ENCODE data around the gene MEST. TPM values are rescaled to one million over a fixed set of nuclear protein-coding genes. Genes with fewer than 3 reads are reported as not detected.
"Not testable (repeated sequence)": the region's sequence is repeated elsewhere in the genome, so short reads cannot be mapped to it uniquely, and the experiment has no call there.

The MEST gene
- total and polyA plus RNA-seq, 5 donors from 2014 or later = 1.8 to 3.8 (median 2.2) TPM

DNA sequence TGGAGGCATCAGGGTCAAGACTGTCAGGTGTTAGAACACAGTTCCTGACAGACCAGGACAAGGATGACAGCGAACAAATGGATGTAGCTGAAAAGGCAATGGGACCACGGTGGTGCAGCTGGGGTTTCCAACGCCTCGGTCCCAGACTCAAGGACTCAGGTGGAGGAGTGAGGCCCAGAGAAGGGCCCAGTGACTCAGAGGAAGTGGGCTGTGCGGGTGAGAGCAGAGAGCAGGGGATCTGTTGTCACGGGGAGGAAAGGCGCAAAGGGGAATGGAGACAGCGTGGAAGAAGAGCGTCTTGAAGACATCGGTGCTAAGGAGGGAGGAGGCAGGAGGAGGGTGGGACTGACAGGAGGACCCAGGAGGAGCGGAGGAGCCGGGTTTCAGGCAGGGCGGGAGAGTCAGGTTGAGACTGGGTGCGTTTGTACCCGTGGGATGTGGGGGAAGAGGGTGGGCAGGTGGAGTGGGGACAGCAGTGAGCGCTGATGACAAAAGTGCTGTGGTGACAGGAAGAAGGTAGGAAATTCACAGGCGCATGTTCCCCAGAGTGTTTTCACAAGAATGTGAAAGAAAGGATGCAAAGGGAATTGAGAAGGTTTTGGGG is 36.0 kb downstream of the MEST start:
- peaks cover 19% of the 10 kb centered on the region for H3K36me3 Mint-ChIP-seq
- not testable (repeated sequence) for H3K4me3 Mint-ChIP-seq; ATAC-seq (ENCODE audit: low read depth in 2 of 2); H3K27me3 ChIP-seq (ENCODE audit: control insufficient read depth, insufficient read depth, low read length); H3K4me3 ChIP-seq (ENCODE audit: low read depth, low read length); H3K27ac Mint-ChIP-seq; H3K4me1 ChIP-seq (ENCODE audit: control insufficient read depth, insufficient read depth, low read length, poor library complexity, severe bottlenecking); H3K9me3 ChIP-seq (ENCODE audit: control insufficient read depth in 2 of 2, low read length in 2 of 2); H3K27ac ChIP-seq (ENCODE audit: insufficient read depth, low read length, poor library complexity, severe bottlenecking); DNase-seq; H3K9me3 Mint-ChIP-seq; H3K4me1 Mint-ChIP-seq; H3K36me3 ChIP-seq (ENCODE audit: control insufficient read depth, insufficient read depth, low read length); H3K27me3 Mint-ChIP-seq

- Histone ChIP-seq H3K4me3 (ENCODE audit: low read depth, low read length) (no peak overlapping the region), H3K27ac (ENCODE audit: insufficient read depth, low read length, poor library complexity, severe bottlenecking) (no peak overlapping the region), H3K36me3 (ENCODE audit: control insufficient read depth, insufficient read depth, low read length) (no peaks in the 10 kb centered on the region), H3K4me1 (ENCODE audit: control insufficient read depth, insufficient read depth, low read length, poor library complexity, severe bottlenecking) (no peaks in the 10 kb centered on the region), H3K27me3 (ENCODE audit: control insufficient read depth, insufficient read depth, low read length) (no peaks in the 10 kb centered on the region), H3K9me3 (ENCODE audit: control insufficient read depth in 2 of 2, low read length in 2 of 2) (no peaks in the 10 kb centered on the region)
- DNase-seq = no peak
- ATAC-seq (ENCODE audit: low read depth in 2 of 2) = no peak
- Mint-ChIP-seq H3K36me3 (peaks cover 19% of the 10 kb centered on the region), H3K9me3 (no peaks in the 10 kb centered on the region), H3K4me3 (no peak overlapping the region), H3K27ac (peak overlapping the region in 1 of 3 donors; percentile 61), H3K4me1 (no peaks in the 10 kb centered on the region), H3K27me3 (no peaks in the 10 kb centered on the region)
Observed at GRCh38 chr7:130529417-130529816, 37.5 kb downstream of the MEST start.

- not testable (repeated sequence) for H3K4me1 ChIP-seq (ENCODE audit: control insufficient read depth, insufficient read depth, low read length, poor library complexity, severe bottlenecking); H3K4me1 Mint-ChIP-seq; H3K9me3 Mint-ChIP-seq; H3K4me3 ChIP-seq (ENCODE audit: low read depth, low read length); H3K27me3 ChIP-seq (ENCODE audit: control insufficient read depth, insufficient read depth, low read length); DNase-seq; H3K4me3 Mint-ChIP-seq; H3K27me3 Mint-ChIP-seq; ATAC-seq (ENCODE audit: low read depth in 2 of 2); H3K36me3 ChIP-seq (ENCODE audit: control insufficient read depth, insufficient read depth, low read length); H3K27ac Mint-ChIP-seq; H3K9me3 ChIP-seq (ENCODE audit: control insufficient read depth in 2 of 2, low read length in 2 of 2); H3K36me3 Mint-ChIP-seq; H3K27ac ChIP-seq (ENCODE audit: insufficient read depth, low read length, poor library complexity, severe bottlenecking)
Observed at GRCh38 chr7:130537894-130538293, 46.0 kb downstream of the MEST start.

- H3K27me3 ChIP-seq (ENCODE audit: control insufficient read depth, insufficient read depth, low read length); H3K4me1 Mint-ChIP-seq; H3K27ac ChIP-seq (ENCODE audit: insufficient read depth, low read length, poor library complexity, severe bottlenecking); DNase-seq; H3K27ac Mint-ChIP-seq; H3K9me3 Mint-ChIP-seq; ATAC-seq (ENCODE audit: low read depth in 2 of 2); H3K4me3 ChIP-seq (ENCODE audit: low read depth, low read length); H3K4me1 ChIP-seq (ENCODE audit: control insufficient read depth, insufficient read depth, low read length, poor library complexity, severe bottlenecking); H3K36me3 ChIP-seq (ENCODE audit: control insufficient read depth, insufficient read depth, low read length); H3K4me3 Mint-ChIP-seq; H3K9me3 ChIP-seq (ENCODE audit: control insufficient read depth in 2 of 2, low read length in 2 of 2); H3K27me3 Mint-ChIP-seq: not testable (repeated sequence)
- H3K36me3 Mint-ChIP-seq = peaks cover 16% of the 10 kb centered on the region
Observed at GRCh38 chr7:130541287-130541686, 49.4 kb downstream of the MEST start.

- H3K4me3 ChIP-seq (ENCODE audit: low read depth, low read length); H3K27me3 ChIP-seq (ENCODE audit: control insufficient read depth, insufficient read depth, low read length); H3K36me3 ChIP-seq (ENCODE audit: control insufficient read depth, insufficient read depth, low read length); DNase-seq; H3K4me1 ChIP-seq (ENCODE audit: control insufficient read depth, insufficient read depth, low read length, poor library complexity, severe bottlenecking); H3K27ac Mint-ChIP-seq; H3K9me3 ChIP-seq (ENCODE audit: control insufficient read depth in 2 of 2, low read length in 2 of 2); ATAC-seq (ENCODE audit: low read depth in 2 of 2); H3K9me3 Mint-ChIP-seq; H3K4me1 Mint-ChIP-seq; H3K4me3 Mint-ChIP-seq; H3K27me3 Mint-ChIP-seq; H3K27ac ChIP-seq (ENCODE audit: insufficient read depth, low read length, poor library complexity, severe bottlenecking): not testable (repeated sequence)
- peaks cover 20% of the 10 kb centered on the region for H3K36me3 Mint-ChIP-seq
Observed at GRCh38 chr7:130542297-130542696, 50.4 kb downstream of the MEST start.

DNA sequence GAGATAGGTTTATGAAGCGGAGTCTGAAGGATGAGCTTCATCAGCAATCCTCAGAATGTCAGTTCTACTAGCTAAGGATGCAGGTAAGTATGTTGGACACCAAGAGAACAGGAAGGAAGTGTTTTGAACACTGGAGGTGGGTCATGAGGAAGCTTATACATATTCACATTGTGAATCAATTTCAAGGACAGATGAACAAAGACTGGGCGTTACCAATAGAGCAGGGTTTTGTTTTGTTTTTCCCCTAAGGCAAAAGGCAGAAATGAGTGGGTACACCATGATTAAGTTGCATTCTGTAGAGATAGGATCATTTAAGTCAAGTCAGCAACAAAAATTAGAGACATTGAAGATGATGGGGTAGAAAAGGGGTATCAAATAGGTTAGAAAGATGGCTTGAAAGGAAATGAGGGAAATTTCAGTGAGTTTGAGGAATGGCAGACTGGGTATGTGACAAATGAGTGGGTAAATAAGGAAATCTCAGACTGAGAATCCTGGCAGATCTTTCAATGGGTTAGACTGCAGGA is 51.7 kb downstream of the MEST start:
- Histone ChIP-seq H3K4me1 (ENCODE audit: control insufficient read depth, insufficient read depth, low read length, poor library complexity, severe bottlenecking) (no peaks in the 10 kb centered on the region), H3K36me3 (ENCODE audit: control insufficient read depth, insufficient read depth, low read length) (peaks cover 5% of the 10 kb centered on the region), H3K9me3 (ENCODE audit: control insufficient read depth in 2 of 2, low read length in 2 of 2) (peaks cover 0 to 5% of the 10 kb centered on the region in 2 experiments), H3K27ac (ENCODE audit: insufficient read depth, low read length, poor library complexity, severe bottlenecking) (no peak overlapping the region), H3K4me3 (ENCODE audit: low read depth, low read length) (no peak overlapping the region), H3K27me3 (ENCODE audit: control insufficient read depth, insufficient read depth, low read length) (no peaks in the 10 kb centered on the region)
- H3K27me3 Mint-ChIP-seq = no peaks in the 10 kb centered on the region
- H3K4me1 Mint-ChIP-seq = peaks cover 0 to 5% (median 0%) of the 10 kb centered on the region in 4 donors
- H3K36me3 Mint-ChIP-seq = peaks cover 25% of the 10 kb centered on the region
- no peak overlapping the region for H3K4me3 Mint-ChIP-seq
- no peak for ATAC-seq (ENCODE audit: low read depth in 2 of 2)
- peak in 1 of 3 donors; percentile 4 for DNase-seq
- no peaks in the 10 kb centered on the region for H3K9me3 Mint-ChIP-seq
- no peak overlapping the region for H3K27ac Mint-ChIP-seq

DNA sequence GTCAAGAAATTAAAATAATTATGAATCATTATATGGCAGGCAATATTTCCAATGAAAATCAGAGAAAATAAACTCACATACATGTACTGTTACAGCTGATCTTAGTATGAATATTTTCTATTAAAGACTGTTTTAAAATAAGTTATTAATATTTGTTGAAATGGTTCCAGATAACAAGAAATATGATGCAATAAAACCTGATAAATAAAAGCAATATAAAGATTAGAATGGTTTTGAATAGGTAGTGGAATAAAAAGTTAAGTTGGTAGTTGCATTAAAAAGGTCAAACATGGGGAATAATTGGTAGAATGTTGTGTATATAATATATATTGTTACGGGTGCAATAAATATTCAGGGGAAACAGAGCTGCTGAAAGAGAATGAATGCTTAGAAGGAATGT is 52.5 kb downstream of the MEST start:
- H3K9me3 Mint-ChIP-seq = no peaks in the 10 kb centered on the region
- H3K27ac Mint-ChIP-seq = no peak overlapping the region
- H3K4me1 Mint-ChIP-seq = peaks cover 0 to 5% (median 0%) of the 10 kb centered on the region in 4 donors
- DNase-seq (no peak), ATAC-seq (ENCODE audit: low read depth in 2 of 2) (no peak)
- Histone ChIP-seq H3K4me1 (ENCODE audit: control insufficient read depth, insufficient read depth, low read length, poor library complexity, severe bottlenecking) (no peaks in the 10 kb centered on the region), H3K4me3 (ENCODE audit: low read depth, low read length) (no peak overlapping the region), H3K36me3 (ENCODE audit: control insufficient read depth, insufficient read depth, low read length) (peaks cover 5% of the 10 kb centered on the region), H3K27ac (ENCODE audit: insufficient read depth, low read length, poor library complexity, severe bottlenecking) (no peak overlapping the region), H3K9me3 (ENCODE audit: control insufficient read depth in 2 of 2, low read length in 2 of 2) (no peaks in the 10 kb centered on the region), H3K27me3 (ENCODE audit: control insufficient read depth, insufficient read depth, low read length) (no peaks in the 10 kb centered on the region)
- no peaks in the 10 kb centered on the region for H3K27me3 Mint-ChIP-seq
- H3K4me3 Mint-ChIP-seq = no peak overlapping the region
- peaks cover 30% of the 10 kb centered on the region for H3K36me3 Mint-ChIP-seq

- H3K27ac ChIP-seq (ENCODE audit: insufficient read depth, low read length, poor library complexity, severe bottlenecking) = no peak overlapping the region
- no peaks in the 10 kb centered on the region for H3K4me1 ChIP-seq (ENCODE audit: control insufficient read depth, insufficient read depth, low read length, poor library complexity, severe bottlenecking)
- H3K36me3 ChIP-seq (ENCODE audit: control insufficient read depth, insufficient read depth, low read length) = peaks cover 15% of the 10 kb centered on the region
- no peaks in the 10 kb centered on the region for H3K9me3 ChIP-seq (ENCODE audit: control insufficient read depth in 2 of 2, low read length in 2 of 2)
- no peak overlapping the region for H3K4me3 ChIP-seq (ENCODE audit: low read depth, low read length)
- Mint-ChIP-seq H3K4me1 (no peaks in the 10 kb centered on the region), H3K27ac (no peak overlapping the region), H3K36me3 (peaks cover 37% of the 10 kb centered on the region), H3K9me3 (no peaks in the 10 kb centered on the region), H3K27me3 (no peaks in the 10 kb centered on the region), H3K4me3 (no peak overlapping the region)
- no peaks in the 10 kb centered on the region for H3K27me3 ChIP-seq (ENCODE audit: control insufficient read depth, insufficient read depth, low read length)
- no peak for DNase-seq
- ATAC-seq (ENCODE audit: low read depth in 2 of 2) = no peak
Observed at GRCh38 chr7:130553398-130554029, 61.6 kb downstream of the MEST start.
